ENCODE data around the gene FAM237B.
"Not testable (repeated sequence)": the region's sequence is repeated elsewhere in the genome, so short reads cannot be mapped to it uniquely, and the experiment has no call there.

FAM237B gene

DNA sequence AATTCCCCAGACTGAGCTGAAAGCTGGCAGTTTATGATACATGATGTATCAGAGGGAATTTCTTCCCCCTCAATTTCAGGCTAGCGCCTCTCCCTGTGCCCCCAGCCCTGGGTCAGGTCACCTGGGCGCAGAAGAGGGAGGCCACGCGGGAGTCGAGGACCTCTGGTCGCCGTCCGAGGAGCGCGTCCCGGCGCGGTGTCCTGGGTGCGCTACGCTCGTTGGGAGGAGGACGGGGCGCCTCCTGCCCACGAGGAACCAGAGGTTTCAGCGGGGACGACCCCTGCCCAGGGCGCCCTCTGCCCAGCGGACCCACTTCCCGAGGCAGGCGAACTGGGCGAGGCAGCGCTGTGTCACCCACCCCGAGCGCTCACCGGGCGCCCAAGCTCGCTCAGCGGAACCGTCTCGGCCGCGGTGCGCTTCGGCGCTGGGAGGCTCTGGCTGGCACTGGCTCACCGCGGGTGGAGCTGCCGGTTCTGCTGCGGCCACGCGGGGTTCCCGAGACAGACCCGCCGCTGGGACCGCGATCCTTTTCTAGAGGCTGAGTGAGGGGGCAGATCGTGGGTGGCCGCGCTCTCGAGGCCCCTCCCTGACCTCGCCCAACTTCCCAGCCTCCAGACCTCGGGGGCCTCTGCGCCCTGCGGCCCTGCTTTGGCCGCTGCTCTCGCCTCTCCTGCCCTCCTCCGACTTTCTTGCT lies at the start of gene FAM237B:
FAM237B (minus strand) TSS at position 504 of the 694 bp plus-strand sequence. CDS start 1,556 bp downstream, outside the sequence.
- in situ Hi-C loops (cut with MboI; ENCODE audit: low pct_unique_long_range_greater_than_20kb, low sequenced_read_pairs) = no loop called here
- no peak for DNase-seq

- DNase-seq = no peak
- in situ Hi-C loops (cut with MboI; ENCODE audit: low pct_unique_long_range_greater_than_20kb, low sequenced_read_pairs) = no loop called here
Observed at GRCh38 chr7:90351987-90352386, 30.9 kb upstream of the FAM237B start.

DNA sequence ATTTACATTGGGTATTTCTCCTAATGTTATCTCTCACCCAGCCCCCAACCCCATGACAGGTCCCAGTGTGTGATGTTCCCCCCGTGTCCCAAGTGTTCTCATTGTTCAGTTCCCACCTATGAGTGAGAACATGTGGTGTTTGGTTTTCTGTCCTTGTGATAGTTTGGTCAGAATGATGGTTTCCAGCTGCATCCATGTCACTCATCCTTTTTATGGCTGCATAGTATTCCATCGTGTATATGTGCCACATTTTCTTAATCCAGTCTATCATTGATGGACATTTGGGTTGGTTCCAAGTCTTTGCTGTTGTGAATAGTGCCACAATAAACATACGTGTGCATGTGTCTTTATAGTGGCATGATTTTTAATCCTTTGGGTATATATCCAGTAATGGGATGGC lies 28.9 kb upstream of the FAM237B start:
- DNase-seq; in situ Hi-C loops (cut with MboI; ENCODE audit: low pct_unique_long_range_greater_than_20kb, low sequenced_read_pairs): not testable (repeated sequence)

GRCh38 chr7:90349305-90349704 lies 28.2 kb upstream of the FAM237B start:
- in situ Hi-C loops (cut with MboI; ENCODE audit: low pct_unique_long_range_greater_than_20kb, low sequenced_read_pairs) = no loop called here
- no peak for DNase-seq

- in situ Hi-C loops (cut with MboI; ENCODE audit: low pct_unique_long_range_greater_than_20kb, low sequenced_read_pairs) = no loop called here
- DNase-seq = peak; percentile 44
Observed at GRCh38 chr7:90347759-90348158, 26.7 kb upstream of the FAM237B start.

- in situ Hi-C loops (cut with MboI; ENCODE audit: low pct_unique_long_range_greater_than_20kb, low sequenced_read_pairs) = no loop called here
- DNase-seq = peak; percentile 97
Observed at GRCh38 chr7:90346336-90347125, 25.4 kb upstream of the FAM237B start, which contains the start of gene GTPBP10. Gene GTPBP10, plus strand, starts transcription at chr7:90346716. Its CDS starts 26 bp downstream, at chr7:90346742.

DNA sequence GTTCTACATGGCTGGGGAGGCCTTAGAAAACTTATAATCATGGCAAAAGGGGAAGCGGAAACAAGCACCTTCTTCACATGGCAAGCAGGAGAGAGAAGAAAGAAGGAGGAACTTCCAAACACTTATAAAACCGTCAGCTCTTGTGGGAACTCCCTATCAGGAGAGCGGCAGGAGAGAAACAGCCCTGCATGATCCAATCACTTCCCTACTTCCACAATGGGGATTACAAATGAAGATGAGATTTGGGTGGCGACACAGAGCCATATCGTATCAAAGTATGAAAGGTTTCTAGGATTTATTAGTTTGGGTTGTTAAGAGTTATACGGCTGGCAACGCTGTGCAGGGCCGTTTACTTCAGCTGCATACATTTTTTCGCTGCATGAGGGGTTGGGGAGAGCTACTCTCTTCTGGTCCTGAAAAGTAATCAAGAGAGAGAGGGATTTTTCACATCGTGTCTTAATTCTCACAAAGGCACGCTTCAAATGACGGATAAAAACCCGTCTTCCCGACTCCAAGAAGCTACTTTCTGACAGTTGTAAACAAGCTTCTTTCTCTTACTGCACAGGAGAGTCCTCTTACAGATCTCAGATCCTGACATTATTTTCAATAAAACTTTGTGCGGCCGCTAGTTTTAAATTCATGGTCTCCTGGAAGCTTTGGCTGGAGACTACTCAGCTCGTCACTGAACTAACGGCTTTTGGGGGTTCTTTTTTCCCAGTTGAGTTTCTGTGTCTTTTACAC lies 24.7 kb upstream of the FAM237B start:
- peak; percentile 30 for DNase-seq
- in situ Hi-C loops (cut with MboI; ENCODE audit: low pct_unique_long_range_greater_than_20kb, low sequenced_read_pairs) = no loop called here

DNA sequence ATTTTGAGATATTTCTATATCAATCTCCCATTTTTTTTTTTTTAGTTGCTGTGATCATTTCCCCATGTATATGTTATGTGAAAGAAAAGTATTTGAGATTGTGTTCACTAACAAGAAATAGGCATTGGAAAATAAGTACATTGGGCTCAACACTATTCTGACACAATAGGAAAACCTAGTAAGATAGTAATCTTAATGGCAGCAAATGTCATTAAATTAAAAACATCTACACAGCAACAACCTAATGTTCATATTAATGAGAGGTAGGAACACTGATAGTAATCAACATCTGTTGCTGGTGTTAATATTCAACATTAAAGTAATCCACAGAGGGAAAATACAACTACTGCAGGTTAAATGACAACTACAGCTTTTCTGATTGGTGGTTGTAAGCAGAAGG lies 23.9 kb upstream of the FAM237B start:
- no peak for DNase-seq
- in situ Hi-C loops (cut with MboI; ENCODE audit: low pct_unique_long_range_greater_than_20kb, low sequenced_read_pairs) = no loop called here

GRCh38 chr7:90337106-90337505 lies 16.0 kb upstream of the FAM237B start:
- in situ Hi-C loops (cut with MboI; ENCODE audit: low pct_unique_long_range_greater_than_20kb, low sequenced_read_pairs) = no loop called here
- no peak for DNase-seq

DNA sequence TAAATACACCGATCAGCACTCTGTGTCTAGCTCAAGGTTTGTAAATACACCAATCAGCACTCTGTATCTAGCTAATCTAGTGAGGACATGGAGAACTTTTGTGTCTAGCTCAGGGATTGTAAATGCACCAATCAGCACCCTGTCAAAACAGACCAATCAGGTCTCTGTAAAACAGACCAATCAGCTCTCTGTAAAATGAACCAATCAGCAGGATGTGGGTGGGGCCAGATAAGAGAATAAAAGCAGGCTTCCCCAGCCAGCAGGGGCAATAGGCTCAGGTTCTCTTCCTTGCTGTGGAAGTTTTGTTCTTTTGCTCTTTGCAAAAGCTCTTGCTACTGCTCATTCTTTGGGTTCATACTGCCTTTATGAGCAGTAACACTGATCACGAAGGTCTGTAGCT lies 13.8 kb upstream of the FAM237B start:
- in situ Hi-C loops (cut with MboI; ENCODE audit: low pct_unique_long_range_greater_than_20kb, low sequenced_read_pairs); DNase-seq: not testable (repeated sequence)

DNA sequence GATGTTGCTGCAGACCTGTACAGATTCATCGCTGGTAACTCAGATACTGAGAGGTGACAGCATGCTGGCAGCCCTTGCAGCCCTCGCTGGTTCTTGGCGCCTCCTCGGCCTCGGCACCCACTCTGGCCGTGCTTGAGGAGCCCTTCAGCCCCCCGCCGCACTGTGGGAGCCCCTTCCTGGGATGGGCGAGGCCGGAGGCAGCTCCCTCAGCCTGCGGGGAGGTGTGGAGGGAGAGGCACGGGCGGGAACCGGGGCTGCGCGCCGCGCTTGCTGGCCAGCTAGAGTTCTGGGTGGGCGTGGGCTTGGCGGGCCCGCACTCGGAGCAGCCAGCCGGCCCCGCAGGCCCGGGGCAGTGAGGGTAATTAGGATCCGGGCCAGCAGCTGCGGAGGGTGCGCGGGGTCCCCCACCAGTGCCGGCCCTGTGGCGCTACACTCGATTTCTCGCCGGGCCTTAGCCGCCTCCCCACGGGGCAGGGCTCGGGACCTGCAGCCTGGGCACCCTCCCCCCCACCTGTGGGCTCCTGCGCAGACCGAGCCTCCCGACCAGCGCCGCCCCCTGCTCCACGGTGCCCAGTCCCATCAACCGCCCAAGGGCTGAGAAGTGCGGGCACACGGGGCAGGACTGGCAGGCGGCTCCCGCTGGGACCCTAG lies 13.2 kb upstream of the FAM237B start:
- DNase-seq = no peak

DNA sequence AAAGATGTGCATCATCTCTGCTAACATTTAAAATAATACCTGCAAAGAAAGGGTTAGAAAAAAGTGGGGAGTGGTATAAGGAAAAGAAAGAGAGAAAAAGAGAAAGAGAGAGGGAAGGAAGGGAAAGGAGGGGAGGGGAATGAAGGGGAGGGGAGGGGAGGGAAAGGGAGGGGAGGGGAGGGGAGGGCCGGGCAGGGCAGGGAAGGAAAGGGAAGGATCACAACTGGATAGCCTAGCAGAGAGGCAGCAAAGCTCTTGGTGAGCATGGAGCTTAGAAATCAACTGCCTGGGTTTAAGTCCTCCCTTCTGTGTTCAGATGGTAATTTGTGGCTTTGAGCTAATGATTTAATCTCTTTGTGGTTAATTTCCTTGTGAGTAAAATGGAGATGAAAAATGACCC lies 5.4 kb upstream of the FAM237B start:
- in situ Hi-C loops (cut with MboI; ENCODE audit: low pct_unique_long_range_greater_than_20kb, low sequenced_read_pairs) = no loop called here

More for the DNA sequence above, 13.2 kb upstream of the FAM237B start:
- in situ Hi-C loops (cut with MboI; ENCODE audit: low pct_unique_long_range_greater_than_20kb, low sequenced_read_pairs) = no loop called here

DNA sequence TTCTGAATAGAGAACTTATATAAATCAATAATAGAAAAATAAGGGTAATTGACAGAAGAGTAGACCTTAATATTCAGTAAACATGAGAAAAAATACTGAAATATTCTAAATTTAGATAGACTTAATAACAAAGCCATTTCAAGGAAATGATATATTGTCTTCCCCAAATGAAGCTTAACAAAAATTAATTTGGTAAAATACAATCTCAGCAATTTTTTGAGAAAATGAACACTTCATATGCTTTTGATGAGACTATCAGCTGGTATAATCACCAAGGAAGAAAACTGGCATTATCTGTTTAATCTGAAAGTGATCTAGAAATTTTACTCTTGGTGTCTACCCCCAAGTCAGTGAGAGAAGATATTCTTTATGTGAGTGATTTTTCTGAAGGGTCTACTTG lies 1.7 kb upstream of the FAM237B start:
- in situ Hi-C loops (cut with MboI; ENCODE audit: low pct_unique_long_range_greater_than_20kb, low sequenced_read_pairs) = no loop called here
- no peak for DNase-seq

More for the DNA sequence above, 5.4 kb upstream of the FAM237B start:
- DNase-seq = no peak

DNA sequence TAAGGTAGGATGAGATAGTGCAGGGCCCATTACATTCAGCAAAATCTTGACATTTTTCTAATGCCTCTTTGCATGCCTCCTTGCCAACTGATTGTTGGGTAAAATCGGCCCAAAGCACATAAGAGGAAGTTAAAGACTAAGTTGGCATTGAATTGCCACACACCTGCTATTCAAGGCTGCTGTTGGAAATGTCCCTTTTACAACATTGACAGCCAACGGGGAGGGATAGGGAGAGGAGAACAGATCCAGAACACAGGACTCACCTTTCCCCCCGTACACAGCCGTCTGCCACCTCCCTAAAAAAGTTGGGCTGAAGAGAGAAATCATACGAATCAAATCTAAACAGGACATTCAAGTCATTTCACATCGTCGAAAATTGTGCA lies 695 bp downstream of the FAM237B start:
- DNase-seq = no peak
- in situ Hi-C loops (cut with MboI; ENCODE audit: low pct_unique_long_range_greater_than_20kb, low sequenced_read_pairs) = no loop called here

- DNase-seq = no peak
- in situ Hi-C loops (cut with MboI; ENCODE audit: low pct_unique_long_range_greater_than_20kb, low sequenced_read_pairs) = no loop called here
Observed at GRCh38 chr7:90320014-90320413, 1.1 kb downstream of the FAM237B start.

- in situ Hi-C loops (cut with MboI; ENCODE audit: low pct_unique_long_range_greater_than_20kb, low sequenced_read_pairs) = no loop called here
- DNase-seq = no peak
Observed at GRCh38 chr7:90313907-90314306, 7.2 kb downstream of the FAM237B start.

DNA sequence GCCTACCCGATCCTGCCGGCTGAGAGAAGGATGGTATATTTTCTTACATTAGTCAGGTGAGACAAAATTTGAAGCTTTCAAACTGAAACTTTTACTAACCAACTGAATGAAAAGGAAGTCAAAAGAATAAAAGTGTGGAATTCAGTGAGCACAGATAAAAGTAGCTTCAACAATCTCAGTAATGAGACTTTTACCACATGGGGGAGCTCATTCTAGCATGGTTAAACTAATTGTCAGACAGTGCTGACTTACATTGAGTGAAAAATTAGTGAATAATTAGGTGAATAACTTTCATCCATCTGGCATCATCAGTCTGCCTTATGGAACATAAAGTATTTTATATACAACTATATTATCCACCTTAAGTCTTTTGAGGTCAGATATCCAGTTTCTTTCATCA lies 8.4 kb downstream of the FAM237B start:
- in situ Hi-C loops (cut with MboI; ENCODE audit: low pct_unique_long_range_greater_than_20kb, low sequenced_read_pairs) = no loop called here
- DNase-seq = no peak

DNA sequence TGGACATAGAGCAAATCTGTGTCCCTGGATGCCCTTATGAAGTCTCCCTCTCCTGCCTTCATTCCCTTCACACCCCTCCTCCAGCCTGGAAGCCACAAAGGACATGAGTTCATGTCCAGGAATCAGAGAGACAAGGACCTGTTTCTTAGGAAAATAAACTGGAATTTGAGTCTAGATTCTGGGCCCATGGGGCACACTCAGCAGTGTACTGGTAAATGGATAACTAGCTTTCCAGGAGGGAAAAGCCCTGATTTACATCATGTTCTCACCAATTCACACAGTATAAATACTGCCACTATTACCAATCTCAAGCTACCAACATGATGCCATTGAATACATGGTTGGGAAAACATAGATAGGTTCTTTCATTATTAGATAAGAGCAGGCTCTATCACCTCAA lies 9.9 kb downstream of the FAM237B start:
- no peak for DNase-seq
- in situ Hi-C loops (cut with MboI; ENCODE audit: low pct_unique_long_range_greater_than_20kb, low sequenced_read_pairs) = no loop called here

GRCh38 chr7:90309872-90310271 lies 11.2 kb downstream of the FAM237B start:
- DNase-seq = no peak
- in situ Hi-C loops (cut with MboI; ENCODE audit: low pct_unique_long_range_greater_than_20kb, low sequenced_read_pairs) = no loop called here

All from KBM-7 (cell line).